Calu3 (cell line): Measurements from ENCODE around the gene RPRD1A. TPM values are rescaled to one million over a fixed set of nuclear protein-coding genes. Genes with fewer than 3 reads are reported as not detected.

Experiments
- BruUV-seq: library from RNA; stranded (reverse); fragments of 400-500 nt; replicated peaks from 2 replicates; lab custom pipeline; 2021; lab: Mats Ljungman, UMichigan
- CTCF ChIA-PET: fragments of 300-600 bp; sonication (Branson Sonifier 250); formaldehyde crosslinking; loops from one replicate; lab custom pipeline; 2022; ENCODE audit warnings: antibody characterized with exemption; lab: Charles Lee
- DNase-seq: peaks from one replicate; pipeline ENCODE4 v3.0.0; 2022
- H3K27ac Mint-ChIP-seq: one replicate; pipeline ENCODE4 v1.8.0; 2022; ENCODE audit warnings: mixed read lengths; ENCODE audit not compliant: unreplicated experiment
- H3K27me3 Mint-ChIP-seq: one replicate; pipeline ENCODE4 v1.8.0; 2022; ENCODE audit warnings: mixed read lengths; ENCODE audit not compliant: unreplicated experiment
- H3K36me3 Mint-ChIP-seq: one replicate; pipeline ENCODE4 v1.8.0; 2022; ENCODE audit warnings: mild to moderate bottlenecking, moderate library complexity, mixed read lengths; ENCODE audit not compliant: insufficient read depth, unreplicated experiment
- H3K4me1 Mint-ChIP-seq: one replicate; pipeline ENCODE4 v1.8.0; 2022; ENCODE audit warnings: mild to moderate bottlenecking, low read depth, mixed read lengths; ENCODE audit not compliant: unreplicated experiment
- H3K4me3 Mint-ChIP-seq: one replicate; pipeline ENCODE4 v1.8.0; 2022; ENCODE audit warnings: mild to moderate bottlenecking, low read depth, moderate library complexity, mixed read lengths; ENCODE audit not compliant: unreplicated experiment
- H3K9me3 Mint-ChIP-seq: one replicate; pipeline ENCODE4 v1.8.0; 2022; ENCODE audit warnings: low read depth, mixed read lengths; ENCODE audit not compliant: unreplicated experiment
- intact Hi-C: fragments of 100-400 bp; cut with micrococcal nuclease; formaldehyde crosslinking; loops from one replicate; pipeline ENCODE4 v1.10.0; 2022; ENCODE audit not compliant: unreplicated experiment
- total RNA-seq: library from RNA; stranded (reverse); gene quantifications from 2 replicates; pipeline ENCODE4 v1.2.3, GENCODE V29; 2022
- TF ChIP-seq, protein P1 (sequence below): fragments of 200-600 bp; IDR thresholded peaks from one replicate; pipeline ENCODE4 v1.8.0; 2022; ENCODE audit warnings: antibody characterized with exemption; ENCODE audit not compliant: unreplicated experiment

The RPRD1A gene
- total RNA-seq, 1 experiment from 2014 or later: 68.8 TPM

DNA sequence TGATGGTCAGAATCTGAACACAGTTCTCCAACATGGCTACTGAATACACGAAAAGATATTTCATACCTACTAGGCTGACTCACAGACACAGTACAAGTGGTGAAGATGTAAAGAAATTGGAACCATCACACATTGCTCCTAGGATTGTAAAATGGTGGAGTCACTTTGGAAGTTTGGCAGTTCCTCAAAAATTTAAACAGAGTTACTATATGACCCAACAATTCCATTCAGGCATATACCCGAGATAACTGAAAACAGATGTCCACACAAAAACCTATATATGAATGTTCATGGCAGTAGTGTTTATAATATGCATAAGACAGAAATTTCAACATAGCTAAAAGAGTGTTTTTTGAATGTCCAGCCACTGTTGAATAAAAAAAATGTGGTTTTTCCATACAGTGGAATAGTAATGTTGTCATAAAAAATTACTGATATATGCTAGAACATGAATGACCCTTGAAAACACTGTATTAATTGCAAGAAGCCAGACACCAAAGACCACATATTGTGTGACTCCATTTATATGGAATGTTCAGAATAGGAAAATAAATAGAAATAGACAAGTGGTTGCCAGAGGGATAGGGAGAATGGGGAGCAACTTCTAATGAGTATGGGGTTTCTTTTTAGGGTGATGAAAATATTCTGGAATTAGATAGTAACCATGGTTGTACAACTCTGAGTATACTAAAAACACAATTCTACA, 84.8 kb downstream of the RPRD1A start:
- intact Hi-C loops: no loop called here
- DNase-seq: no peak
- Mint-ChIP-seq H3K27me3 (no peaks in the 10 kb centered on the region), H3K27ac (no peak overlapping the region), H3K9me3 (no peaks in the 10 kb centered on the region), H3K4me1 (no peaks in the 10 kb centered on the region), H3K36me3 (peaks cover 37% of the 10 kb centered on the region), H3K4me3 (no peak overlapping the region)
- CTCF ChIA-PET: no interaction called here
- TF ChIP-seq, protein P1, sequence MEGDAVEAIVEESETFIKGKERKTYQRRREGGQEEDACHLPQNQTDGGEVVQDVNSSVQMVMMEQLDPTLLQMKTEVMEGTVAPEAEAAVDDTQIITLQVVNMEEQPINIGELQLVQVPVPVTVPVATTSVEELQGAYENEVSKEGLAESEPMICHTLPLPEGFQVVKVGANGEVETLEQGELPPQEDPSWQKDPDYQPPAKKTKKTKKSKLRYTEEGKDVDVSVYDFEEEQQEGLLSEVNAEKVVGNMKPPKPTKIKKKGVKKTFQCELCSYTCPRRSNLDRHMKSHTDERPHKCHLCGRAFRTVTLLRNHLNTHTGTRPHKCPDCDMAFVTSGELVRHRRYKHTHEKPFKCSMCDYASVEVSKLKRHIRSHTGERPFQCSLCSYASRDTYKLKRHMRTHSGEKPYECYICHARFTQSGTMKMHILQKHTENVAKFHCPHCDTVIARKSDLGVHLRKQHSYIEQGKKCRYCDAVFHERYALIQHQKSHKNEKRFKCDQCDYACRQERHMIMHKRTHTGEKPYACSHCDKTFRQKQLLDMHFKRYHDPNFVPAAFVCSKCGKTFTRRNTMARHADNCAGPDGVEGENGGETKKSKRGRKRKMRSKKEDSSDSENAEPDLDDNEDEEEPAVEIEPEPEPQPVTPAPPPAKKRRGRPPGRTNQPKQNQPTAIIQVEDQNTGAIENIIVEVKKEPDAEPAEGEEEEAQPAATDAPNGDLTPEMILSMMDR: no peak
- no TSS peak for BruUV-seq

DNA sequence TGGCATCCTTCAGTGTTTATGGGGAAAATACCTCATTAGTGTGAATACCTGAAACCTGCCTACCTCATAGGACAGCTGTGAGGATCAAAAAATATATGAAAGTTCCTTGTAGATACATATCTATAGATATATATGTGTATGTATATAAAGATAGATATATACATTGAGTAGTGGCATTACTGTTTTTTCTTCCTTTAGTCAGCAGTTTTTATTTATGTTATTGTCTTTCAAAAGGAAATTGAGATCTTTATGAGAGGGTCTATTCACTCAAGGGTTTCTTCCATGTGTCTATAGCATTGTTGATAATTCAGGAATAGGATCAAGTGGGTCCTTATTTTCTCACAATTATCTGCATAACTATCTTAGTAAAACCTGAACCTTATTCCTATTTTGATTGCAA, 88.2 kb downstream of the RPRD1A start:
- Mint-ChIP-seq H3K4me3 (no peak overlapping the region), H3K9me3 (no peaks in the 10 kb centered on the region), H3K4me1 (peaks cover 4% of the 10 kb centered on the region), H3K36me3 (peaks cover 39% of the 10 kb centered on the region), H3K27ac (no peak overlapping the region), H3K27me3 (no peaks in the 10 kb centered on the region)
- BruUV-seq: no TSS peak
- TF ChIP-seq, protein P1: no peak
- no peak for DNase-seq
- intact Hi-C loops: no loop called here
- CTCF ChIA-PET: no interaction called here

- BruUV-seq: no TSS peak
- intact Hi-C loops: no loop called here
- no peak for DNase-seq
- H3K27ac Mint-ChIP-seq: peak overlapping the region; percentile 17
- no peaks in the 10 kb centered on the region for H3K27me3 Mint-ChIP-seq
- H3K4me1 Mint-ChIP-seq: peaks cover 12% of the 10 kb centered on the region
- H3K4me3 Mint-ChIP-seq: peak overlapping the region; percentile 87
- no peaks in the 10 kb centered on the region for H3K9me3 Mint-ChIP-seq
- peaks cover 44% of the 10 kb centered on the region for H3K36me3 Mint-ChIP-seq
- CTCF ChIA-PET: no interaction called here
- TF ChIP-seq, protein P1: no peak
These were observed 93.2 kb downstream of the RPRD1A start for GRCh38 chr18:35974181-35974580.

- TF ChIP-seq, protein P1: no peak
- no peak for DNase-seq
- BruUV-seq: no TSS peak
- peak overlapping the region; percentile 17 for H3K27ac Mint-ChIP-seq
- peaks cover 12% of the 10 kb centered on the region for H3K4me1 Mint-ChIP-seq
- H3K4me3 Mint-ChIP-seq: peak overlapping the region; percentile 87
- intact Hi-C loops: no loop called here
- H3K27me3 Mint-ChIP-seq: no peaks in the 10 kb centered on the region
- CTCF ChIA-PET: no interaction called here
- H3K36me3 Mint-ChIP-seq: peaks cover 41% of the 10 kb centered on the region
- H3K9me3 Mint-ChIP-seq: no peaks in the 10 kb centered on the region
These were observed 93.7 kb downstream of the RPRD1A start for GRCh38 chr18:35973650-35974049.
